Effector memory CD4-positive, alpha-beta T cell (primary cell): ENCODE measurements around the gene NIP7.
"Not testable (repeated sequence)": the region's sequence is repeated elsewhere in the genome, so short reads cannot be mapped to it uniquely, and the experiment has no call there.

ENCODE experiments used
- DNase-seq, 3 donors: peaks; one replicate each; pipeline ENCODE4 v3.0.0-alpha.2; 2020
- H3K27ac ChIP-seq: 2 replicates; pipeline ENCODE4 v1.7.0; 2013; ENCODE audit warnings: mild to moderate bottlenecking, low read length, moderate library complexity; ENCODE audit not compliant: insufficient read depth, poor library complexity, severe bottlenecking
- H3K27me3 ChIP-seq: replicated peaks from 2 replicates; pipeline ENCODE4 v1.7.0; 2013; ENCODE audit warnings: mild to moderate bottlenecking, low read length; ENCODE audit not compliant: insufficient read depth, control insufficient read depth, poor library complexity, severe bottlenecking
- H3K36me3 ChIP-seq: 2 replicates; pipeline ENCODE4 v1.7.0; 2013; ENCODE audit warnings: mild to moderate bottlenecking, low read length, moderate library complexity; ENCODE audit not compliant: control insufficient read depth, insufficient read depth
- H3K4me1 ChIP-seq: 2 replicates; pipeline ENCODE4 v1.7.0; 2013; ENCODE audit warnings: low read length, mild to moderate bottlenecking; ENCODE audit not compliant: control insufficient read depth, insufficient read depth, poor library complexity, severe bottlenecking
- H3K4me3 ChIP-seq: 2 replicates; pipeline ENCODE4 v1.7.0; 2013; ENCODE audit warnings: low read length, low read depth, mild to moderate bottlenecking; ENCODE audit not compliant: insufficient read depth, poor library complexity, severe bottlenecking
- H3K9me3 ChIP-seq: 2 replicates; pipeline ENCODE4 v1.7.0; 2013; ENCODE audit warnings: mild to moderate bottlenecking, low read length, moderate library complexity; ENCODE audit not compliant: control insufficient read depth

Gene NIP7

DNA sequence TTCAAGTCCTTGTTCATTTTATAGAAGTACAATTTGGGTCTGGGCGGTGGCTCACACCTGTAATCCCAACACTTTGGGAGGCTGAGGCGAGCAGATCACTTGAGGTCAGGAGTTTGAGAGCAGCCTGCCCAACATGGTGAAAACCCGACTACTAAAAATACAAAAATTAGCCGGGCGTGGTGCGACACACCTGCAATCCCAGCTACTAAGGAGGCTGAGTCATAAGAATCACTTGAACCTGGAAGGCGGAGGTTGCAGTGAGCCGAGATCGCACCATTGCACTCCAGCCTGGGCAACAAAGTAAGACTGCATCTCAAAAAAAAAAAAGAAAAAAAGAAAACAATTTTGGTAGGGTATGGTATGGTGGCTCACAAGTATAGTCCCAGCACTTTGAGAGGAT, 20.5 kb downstream of the NIP7 start:
- not testable (repeated sequence) for H3K27ac ChIP-seq, H3K9me3 ChIP-seq, H3K4me1 ChIP-seq, H3K27me3 ChIP-seq, DNase-seq, H3K4me3 ChIP-seq
- peaks cover 36% of the 10 kb centered on the region for H3K36me3 ChIP-seq

DNA sequence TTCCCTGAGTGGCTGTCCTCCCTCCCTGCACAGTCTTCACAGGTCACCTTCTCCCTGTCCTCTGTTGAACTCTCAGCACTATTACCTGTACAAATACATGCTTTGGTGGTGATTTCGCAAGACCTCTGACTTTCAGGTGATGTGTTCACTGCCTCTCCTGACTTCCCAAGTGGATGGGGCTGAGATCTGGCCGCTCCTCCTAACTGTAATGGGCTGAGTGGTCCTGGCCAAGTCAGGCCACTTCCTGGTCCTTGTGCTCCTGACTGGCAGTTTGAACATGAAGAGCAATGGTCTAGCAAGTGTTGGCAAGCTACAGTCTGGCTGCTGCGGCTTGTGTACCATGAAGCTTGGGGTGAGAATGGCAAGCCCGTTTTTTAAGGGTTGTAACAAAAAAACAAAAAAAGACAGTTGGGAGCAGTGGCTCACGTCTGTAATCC, 23.7 kb downstream of the NIP7 start:
- H3K36me3 ChIP-seq: peaks cover 45% of the 10 kb centered on the region
- H3K4me1 ChIP-seq: no peaks in the 10 kb centered on the region
- no peaks in the 10 kb centered on the region for H3K27me3 ChIP-seq
- H3K27ac ChIP-seq: no peak overlapping the region
- H3K4me3 ChIP-seq: no peak overlapping the region
- DNase-seq: no peak
- H3K9me3 ChIP-seq: no peaks in the 10 kb centered on the region

DNA sequence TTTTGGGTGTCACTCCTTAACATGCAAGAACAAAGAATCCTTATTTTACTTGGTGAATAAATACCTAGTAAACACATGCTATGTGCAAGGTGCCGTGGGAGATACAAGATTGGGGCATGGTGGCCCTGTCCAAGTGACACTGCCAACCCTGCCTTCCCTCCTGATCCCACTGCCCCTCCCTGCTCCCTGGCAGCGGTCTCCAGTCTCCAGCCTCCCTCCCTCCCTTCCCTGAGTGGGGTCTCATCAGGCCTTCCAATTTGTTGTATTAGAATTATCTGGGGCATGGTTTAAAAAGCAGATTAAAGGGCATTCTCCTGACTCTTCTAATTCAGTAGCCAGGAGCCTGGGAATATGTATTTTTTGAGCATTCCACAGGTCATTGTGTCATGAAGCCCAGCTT, 24.5 kb downstream of the NIP7 start:
- no peak for DNase-seq
- H3K4me3 ChIP-seq: no peak overlapping the region
- H3K36me3 ChIP-seq: peaks cover 48% of the 10 kb centered on the region
- no peaks in the 10 kb centered on the region for H3K9me3 ChIP-seq
- H3K27me3 ChIP-seq: no peaks in the 10 kb centered on the region
- H3K27ac ChIP-seq: no peak overlapping the region
- no peaks in the 10 kb centered on the region for H3K4me1 ChIP-seq

DNA sequence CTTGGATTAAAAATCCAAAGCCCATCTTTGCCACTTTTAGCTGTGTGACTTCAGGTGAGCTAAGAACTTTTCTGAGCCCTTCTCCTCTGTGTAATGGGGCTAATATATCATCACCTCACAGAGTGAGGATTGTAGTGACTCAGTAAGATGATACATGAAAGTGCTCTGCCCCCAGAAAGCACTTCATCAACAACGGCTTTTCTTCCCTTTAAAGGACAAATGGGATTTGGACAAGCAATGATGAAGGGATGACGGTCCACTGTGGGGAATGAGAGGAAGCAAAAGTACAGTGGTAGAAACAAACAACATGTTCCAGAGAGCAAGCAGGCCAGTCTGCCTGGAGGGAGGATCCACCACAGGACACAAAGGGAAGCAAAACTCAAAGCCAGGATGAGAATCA, 26.3 kb downstream of the NIP7 start:
- Histone ChIP-seq H3K4me1 (no peaks in the 10 kb centered on the region), H3K9me3 (no peaks in the 10 kb centered on the region), H3K4me3 (no peak overlapping the region), H3K36me3 (peaks cover 64% of the 10 kb centered on the region), H3K27ac (no peak overlapping the region), H3K27me3 (no peaks in the 10 kb centered on the region)
- DNase-seq: no peak

DNA sequence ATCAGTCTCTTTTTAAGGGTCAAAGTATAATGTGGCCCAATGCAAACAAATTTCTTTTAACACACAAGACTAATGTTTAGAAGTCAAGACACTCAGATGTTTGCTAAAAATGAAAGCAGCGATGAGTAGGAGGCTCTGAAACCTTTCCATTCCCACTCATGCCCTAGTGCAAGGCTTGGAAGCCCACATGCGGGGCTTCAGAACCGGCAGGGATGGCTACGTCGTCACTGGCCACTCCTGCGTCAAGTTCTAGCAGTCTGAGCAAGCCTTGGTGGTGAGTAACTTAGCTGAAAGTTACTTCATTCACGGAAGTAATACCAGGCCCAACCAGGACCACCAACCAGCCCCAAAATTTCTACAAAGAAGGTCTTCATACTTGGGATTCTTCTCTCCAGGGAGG, 26.9 kb downstream of the NIP7 start:
- no peak for DNase-seq
- Histone ChIP-seq H3K27ac (no peak overlapping the region), H3K4me3 (no peak overlapping the region), H3K27me3 (no peaks in the 10 kb centered on the region), H3K9me3 (no peaks in the 10 kb centered on the region), H3K36me3 (peaks cover 66% of the 10 kb centered on the region), H3K4me1 (no peaks in the 10 kb centered on the region)

DNA sequence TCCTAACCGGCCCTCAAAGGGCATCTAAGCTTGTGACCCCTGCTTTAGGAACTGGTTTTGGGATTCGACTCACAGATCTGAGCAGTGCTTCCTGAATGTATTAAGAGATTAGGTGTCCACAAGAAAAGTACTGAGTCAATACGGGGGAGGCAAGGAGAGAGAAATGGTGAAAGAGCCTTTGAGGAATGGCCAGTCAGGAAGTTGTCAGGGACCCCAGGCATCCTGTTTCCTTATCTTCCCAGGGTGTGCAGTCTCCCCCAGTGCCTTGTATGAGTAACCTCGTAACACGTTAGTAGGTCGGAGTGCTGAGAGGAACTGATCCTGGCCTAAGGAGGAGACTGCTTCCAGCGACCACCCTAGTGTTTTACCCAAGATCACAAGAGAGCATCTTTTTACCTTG, 28.4 kb downstream of the NIP7 start:
- no peak for DNase-seq
- no peak overlapping the region for H3K4me3 ChIP-seq
- no peaks in the 10 kb centered on the region for H3K4me1 ChIP-seq
- H3K27me3 ChIP-seq: no peaks in the 10 kb centered on the region
- peaks cover 70% of the 10 kb centered on the region for H3K36me3 ChIP-seq
- H3K27ac ChIP-seq: no peak overlapping the region
- no peaks in the 10 kb centered on the region for H3K9me3 ChIP-seq

DNA sequence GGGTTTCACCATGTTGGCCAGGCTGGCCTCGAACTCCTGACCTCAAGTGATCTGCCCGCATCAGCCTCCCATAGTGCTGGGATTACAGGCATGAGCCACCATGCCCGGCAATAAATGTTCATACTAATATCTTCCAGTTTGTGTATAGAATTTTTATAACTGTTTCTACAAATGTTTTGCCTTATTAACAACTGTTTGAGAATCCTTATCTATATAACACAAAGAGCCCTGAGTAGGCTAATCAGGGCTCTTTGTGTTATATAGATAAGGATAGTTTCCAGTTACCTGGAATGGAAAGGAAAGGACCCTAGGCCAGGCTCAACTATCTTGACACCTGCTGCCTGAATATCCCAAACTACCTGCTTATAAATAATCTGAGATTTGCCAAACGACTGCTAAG, 29.3 kb downstream of the NIP7 start:
- H3K27ac ChIP-seq: no peak overlapping the region
- H3K4me3 ChIP-seq: no peak overlapping the region
- H3K36me3 ChIP-seq: peaks cover 65% of the 10 kb centered on the region
- no peaks in the 10 kb centered on the region for H3K27me3 ChIP-seq
- no peak for DNase-seq
- H3K9me3 ChIP-seq: no peaks in the 10 kb centered on the region
- H3K4me1 ChIP-seq: no peaks in the 10 kb centered on the region

DNA sequence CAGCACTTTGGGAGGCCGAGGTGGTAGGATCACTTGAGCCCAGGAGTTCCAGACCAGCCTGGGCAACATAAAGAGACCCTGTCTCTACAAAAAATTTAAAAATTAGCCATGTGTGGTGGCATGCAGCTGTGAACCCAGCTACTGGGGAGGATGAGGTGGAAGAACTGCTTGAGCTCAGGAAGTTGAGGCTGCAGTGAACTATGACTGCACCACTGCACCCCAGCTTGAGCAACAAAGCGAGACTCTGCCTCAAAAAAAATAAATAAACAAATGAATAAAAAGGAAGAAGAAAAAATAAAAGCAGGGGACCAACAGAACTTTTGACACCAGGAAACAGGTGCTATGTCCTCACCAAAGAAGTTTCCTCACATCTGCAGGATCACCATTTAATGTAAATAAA, 32.0 kb downstream of the NIP7 start:
- Histone ChIP-seq H3K27ac (no peak overlapping the region), H3K27me3 (no peaks in the 10 kb centered on the region), H3K4me1 (no peaks in the 10 kb centered on the region), H3K9me3 (no peaks in the 10 kb centered on the region), H3K36me3 (peaks cover 43% of the 10 kb centered on the region), H3K4me3 (no peak overlapping the region)
- DNase-seq: no peak

DNA sequence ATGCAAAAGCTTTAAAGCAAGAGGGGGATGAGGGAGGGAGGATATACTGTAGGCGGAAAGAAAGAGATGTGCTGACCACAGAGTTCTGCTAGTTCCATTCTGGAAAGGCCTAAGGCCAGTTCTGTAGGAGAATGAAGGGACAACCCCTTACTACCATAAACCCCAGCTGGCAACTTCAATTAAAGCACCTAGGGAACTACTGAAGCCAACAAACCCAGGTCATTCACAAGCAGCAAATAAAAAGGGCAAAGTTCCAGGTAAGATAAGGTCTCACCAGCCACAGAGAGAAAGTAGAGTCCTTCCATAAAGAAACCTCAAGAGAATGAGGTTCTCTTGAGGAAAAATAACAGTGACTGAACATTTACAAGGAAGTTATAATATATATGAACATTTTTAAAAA, 33.4 kb downstream of the NIP7 start:
- no peak overlapping the region for H3K27ac ChIP-seq
- DNase-seq: no peak
- no peaks in the 10 kb centered on the region for H3K4me1 ChIP-seq
- peaks cover 32% of the 10 kb centered on the region for H3K36me3 ChIP-seq
- H3K27me3 ChIP-seq: no peaks in the 10 kb centered on the region
- no peak overlapping the region for H3K4me3 ChIP-seq
- H3K9me3 ChIP-seq: no peaks in the 10 kb centered on the region

DNA sequence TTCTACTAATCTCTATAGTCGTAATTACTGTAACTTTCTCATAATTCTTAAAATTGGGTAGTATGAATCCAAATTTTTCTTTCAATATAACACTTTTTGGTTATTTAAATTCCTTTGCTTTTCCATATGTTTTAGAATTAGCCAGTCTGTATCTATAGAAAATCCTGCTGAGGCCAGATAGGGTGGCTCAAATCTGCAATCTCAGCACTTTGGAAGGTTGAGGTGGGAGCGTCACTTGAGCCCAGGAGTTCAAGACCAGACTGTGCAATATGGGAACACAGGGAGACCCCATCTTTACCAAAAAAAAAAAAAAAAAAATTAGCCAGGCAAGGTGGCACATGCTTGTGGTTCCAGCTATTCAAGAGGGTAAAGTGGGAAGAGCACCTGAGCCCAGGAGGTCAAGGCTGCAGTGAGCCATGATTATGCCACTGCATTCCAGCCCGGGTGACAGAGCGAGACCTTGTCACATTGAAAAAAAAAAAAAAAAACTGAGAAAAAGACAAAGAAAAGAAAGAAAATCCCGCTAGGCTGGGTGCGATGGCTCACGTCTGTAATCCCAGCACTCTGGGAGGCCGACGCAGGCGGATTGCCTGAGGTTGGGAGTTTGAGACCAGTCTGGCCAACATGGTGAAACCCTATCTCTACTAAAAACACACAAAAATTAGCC, 37.0 kb downstream of the NIP7 start:
- Histone ChIP-seq H3K9me3 (no peaks in the 10 kb centered on the region), H3K4me1 (no peaks in the 10 kb centered on the region), H3K27ac (no peak overlapping the region), H3K27me3 (no peaks in the 10 kb centered on the region), H3K4me3 (no peak overlapping the region), H3K36me3 (peaks cover 31% of the 10 kb centered on the region)
- no peak for DNase-seq
